HG02588 (cell line): Measurements from ENCODE around the gene SAA1.
"Not testable (repeated sequence)": the region's sequence is repeated elsewhere in the genome, so short reads cannot be mapped to it uniquely, and the experiment has no call there.

ENCODE experiments used
- ATAC-seq: cut with Tn5 transposase; IDR thresholded peaks from one replicate; pipeline ENCODE4 v1.9.1; 2021; ENCODE audit warnings: mild to moderate bottlenecking, moderate library complexity; ENCODE audit not compliant: unreplicated experiment

Gene SAA1

DNA sequence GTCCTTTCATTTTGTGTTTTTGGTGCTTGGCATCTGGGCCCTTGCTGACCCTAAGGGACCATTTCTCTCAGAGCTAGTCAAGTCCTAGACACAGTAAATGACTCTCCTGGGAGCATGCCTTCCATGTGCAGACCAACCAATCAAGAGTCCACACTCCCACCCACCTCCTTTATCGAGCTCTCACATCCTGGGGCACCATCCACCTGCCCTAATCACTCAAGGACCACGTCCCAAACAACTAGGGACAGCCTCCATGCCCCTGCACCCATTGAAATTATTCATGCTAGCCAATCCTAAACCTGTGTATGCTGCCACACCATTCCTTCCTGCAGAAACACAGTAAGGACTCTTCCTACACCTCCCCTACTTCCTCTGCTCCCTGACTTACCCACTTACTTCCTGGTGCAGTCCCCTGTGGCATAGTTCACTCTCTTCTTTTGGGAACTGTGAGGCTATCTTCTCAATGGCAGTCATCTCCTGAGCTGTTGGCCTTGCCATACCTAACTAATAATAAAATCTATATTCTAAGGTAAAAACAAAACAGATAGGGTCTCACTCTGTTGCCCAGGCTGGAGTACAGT, 11.2 kb upstream of the SAA1 start:
- ATAC-seq: no peak

DNA sequence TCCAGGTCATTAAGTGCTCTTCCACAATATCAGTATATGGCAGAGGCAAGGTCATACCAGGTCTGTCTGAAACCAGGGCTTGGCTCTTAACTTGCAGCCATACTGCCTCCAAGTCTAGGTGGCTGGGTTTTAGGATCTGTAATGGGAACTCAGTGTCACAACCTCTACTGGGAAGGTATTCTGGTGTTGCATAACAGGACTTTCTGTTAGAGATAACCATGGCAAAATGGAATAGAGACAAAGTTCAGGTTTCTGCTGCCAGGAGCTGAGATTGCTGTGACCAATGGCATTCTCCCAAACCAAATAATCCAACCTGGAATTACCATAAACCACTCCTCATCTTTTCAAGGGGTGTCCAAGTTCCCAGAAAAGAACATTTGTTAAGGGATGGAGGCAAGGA, 6.8 kb upstream of the SAA1 start:
- no peak for ATAC-seq

DNA sequence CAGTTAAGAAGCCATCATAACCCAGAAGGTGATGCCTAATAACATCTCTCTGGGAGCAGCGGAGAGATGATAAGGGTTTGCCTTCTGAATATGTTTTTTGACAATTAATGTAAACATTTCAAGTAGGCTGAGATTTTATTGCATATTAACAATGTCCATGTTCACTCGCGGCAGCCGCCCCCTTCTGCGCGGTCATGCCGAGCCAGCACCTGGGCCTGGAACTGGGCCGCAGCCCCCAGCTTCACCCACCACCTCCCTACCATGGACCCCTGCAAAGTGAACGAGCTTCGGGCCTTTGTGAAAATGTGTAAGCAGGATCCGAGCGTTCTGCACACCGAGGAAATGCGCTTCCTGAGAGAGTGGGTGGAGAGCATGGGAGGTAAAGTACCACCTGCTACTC, 4.3 kb upstream of the SAA1 start:
- no peak for ATAC-seq

DNA sequence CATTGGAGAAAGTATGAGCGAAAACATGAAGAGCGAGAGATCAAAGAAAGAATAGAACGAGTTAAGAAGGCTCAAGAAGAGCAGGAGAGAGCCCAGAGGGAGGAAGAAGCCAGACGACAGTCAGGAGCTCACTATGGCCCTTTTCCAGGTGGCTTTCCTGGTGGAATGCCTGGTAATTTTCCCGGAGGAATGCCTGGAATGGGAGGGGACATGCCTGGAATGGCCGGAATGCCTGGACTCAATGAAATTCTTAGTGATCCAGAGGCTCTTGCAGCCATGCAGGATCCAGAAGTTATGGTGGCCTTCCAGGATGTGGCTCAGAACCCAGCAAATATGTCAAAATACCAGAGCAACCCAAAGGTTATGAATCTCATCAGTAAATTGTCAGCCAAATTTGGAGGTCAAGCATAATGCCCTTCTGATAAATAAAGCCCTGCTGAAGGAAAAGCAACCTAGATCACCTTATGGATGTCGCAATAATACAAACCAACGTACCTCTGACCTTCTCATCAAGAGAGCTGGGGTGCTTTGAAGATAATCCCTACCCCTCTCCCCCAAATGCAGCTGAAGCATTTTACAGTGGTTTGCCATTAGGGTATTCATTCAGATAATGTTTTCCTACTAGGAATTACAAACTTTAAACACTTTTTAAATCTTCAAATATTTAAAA, 3.2 kb upstream of the SAA1 start:
- ATAC-seq: not testable (repeated sequence)

DNA sequence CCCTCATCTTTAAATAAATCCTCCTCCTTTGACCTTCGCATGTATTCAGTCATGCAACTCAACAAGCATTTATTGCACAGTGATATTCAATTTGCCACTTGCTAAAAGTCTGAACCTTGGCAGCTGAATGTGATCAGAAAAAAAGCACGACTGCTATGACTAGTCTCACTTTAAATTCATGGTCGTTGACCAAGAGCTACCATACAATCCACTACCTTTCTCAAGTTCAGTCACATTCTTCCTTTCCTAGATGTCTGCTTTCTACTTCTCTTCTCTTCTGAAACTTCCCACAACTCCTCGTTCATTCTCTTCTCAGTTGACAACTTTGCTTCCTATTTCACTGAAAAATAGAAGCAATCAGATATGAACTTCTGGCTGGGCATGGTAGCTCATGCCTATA, 2.0 kb upstream of the SAA1 start:
- peak; percentile 28 for ATAC-seq

DNA sequence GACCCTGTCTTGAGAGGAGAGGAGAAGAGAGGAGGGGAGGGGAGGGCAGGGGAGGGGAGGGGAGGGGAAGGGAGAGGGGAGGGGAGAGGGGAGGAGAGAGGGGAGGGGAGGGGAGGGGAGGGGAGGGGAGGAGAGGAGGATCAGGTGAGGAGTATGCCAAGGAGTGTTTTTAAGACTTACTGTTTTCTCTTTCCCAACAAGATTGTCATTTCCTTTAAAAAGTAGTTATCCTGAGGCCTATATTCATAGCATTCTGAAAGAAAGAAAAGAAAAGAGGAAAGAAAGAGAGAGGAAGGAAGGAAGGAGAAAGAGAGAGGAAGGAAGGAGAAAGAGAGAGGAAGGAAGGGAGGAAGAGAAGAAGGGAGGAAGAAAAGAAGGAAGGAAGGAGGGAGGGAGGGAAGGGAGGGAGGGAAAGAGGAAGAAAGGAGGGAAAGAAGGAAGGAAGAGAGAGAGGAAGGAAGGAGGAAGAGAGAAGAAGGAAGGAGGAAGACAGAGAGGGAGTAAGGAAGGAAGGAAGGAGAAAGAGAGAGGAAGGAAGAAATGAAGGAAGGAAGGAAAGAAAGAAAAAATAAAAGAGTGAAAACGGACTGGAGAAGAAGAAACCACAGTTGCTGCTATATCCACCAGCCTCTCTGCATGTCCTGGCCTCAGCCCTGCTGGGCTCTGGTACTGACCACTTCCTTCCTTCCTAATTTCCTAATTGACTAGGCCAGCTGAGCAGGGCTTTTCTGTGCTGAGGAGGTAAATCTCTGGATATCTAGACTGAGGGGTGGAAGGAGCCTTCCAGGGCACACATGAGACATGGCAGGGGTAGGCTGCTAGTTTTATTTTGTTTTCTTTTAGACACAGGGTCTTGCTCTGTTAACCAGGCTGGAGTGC, 1.1 kb upstream of the SAA1 start:
- ATAC-seq: no peak

DNA sequence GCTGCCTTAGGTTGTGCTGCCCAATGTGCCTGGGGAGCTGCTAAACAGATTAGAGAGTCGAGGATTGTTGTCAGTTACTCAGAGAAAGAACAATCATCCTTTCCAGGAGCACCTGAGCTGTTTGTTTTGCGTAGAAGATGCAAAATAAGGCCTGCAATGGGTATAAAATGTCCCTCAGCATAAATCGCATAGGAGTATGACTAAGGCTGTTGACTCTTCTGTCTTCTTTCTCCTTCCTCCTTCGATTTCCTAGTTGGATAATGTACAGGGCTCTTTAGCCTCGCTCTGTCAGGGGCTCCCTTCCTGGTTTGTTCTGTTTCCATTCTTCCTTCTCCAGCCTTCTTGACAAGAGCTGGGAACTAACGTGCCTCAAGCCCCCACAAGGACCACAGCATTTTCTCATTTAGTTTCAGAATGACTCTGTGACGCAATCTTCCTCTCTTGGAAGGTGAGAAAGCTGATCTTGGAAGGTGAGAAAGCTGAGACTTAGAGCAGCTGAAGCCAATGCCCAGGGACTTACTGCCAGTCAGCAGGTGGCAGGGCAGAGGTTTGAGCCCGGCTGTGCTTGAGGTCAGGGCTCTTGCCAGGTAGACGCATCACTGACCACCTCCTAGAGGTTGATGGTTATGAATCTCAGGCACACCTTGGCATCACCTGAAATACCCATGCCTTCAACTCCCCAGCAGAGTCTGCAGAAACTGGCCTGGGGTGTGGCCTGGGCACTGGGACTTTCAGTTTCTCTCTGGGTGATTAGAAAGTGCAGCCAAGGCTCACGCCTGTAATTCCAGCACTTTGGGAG, 1.5 kb downstream of the SAA1 start:
- peak; percentile 59 for ATAC-seq

DNA sequence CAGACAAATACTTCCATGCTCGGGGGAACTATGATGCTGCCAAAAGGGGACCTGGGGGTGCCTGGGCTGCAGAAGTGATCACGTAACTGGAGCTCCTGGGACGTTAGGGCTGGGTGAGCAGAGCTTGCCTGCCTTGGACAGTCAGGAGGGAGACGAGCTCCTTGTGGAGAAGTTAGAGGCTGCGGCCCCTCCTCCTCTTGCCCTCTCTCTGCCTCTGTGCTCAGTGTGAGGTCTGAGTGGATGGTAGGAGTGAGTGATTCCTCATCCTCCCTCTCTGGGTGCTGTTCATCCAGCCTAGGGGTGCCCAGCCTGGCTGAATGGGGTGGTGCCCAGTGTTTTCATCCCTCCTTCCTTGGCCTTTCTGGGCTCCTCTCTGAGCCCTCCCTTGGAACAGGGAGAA, 3.2 kb downstream of the SAA1 start:
- not testable (repeated sequence) for ATAC-seq

DNA sequence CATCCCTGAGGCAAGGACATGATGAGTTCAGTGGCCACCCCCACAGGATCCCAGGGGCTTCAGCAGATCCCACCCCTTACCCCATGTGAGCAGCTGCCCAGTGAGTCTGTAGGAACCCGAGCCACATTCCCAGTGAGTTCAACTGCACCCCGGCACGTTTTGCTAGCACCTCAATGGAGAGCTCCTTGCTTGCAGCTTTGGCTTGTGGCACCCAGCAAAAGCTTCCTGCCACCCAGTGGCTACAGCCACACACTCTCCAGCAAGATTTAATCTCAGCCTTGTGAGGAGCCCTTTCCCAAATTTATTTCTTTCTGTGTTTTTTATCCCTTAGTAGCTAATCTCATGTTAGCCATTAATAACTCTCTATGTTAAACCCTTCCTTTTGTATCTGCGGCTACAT, 4.0 kb downstream of the SAA1 start:
- no peak for ATAC-seq

DNA sequence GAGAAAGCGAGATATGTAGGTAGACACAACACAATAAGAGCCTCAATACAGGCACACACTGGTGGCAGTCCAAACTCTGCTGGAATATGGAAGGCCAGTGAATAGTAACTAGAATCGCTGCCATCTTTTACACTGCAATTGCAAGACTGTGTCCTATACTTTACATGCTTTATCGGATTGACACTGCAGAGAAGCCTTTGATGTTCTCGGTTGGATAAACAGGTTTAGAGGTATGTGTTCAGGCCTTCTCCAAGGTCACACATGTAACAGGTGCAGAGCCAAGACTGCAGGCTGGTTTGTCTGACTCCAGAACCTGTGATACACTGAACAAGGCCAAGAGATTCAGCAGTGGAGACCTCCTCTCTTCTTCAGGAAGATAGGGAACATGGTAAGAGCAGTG, 5.1 kb downstream of the SAA1 start:
- ATAC-seq: no peak

DNA sequence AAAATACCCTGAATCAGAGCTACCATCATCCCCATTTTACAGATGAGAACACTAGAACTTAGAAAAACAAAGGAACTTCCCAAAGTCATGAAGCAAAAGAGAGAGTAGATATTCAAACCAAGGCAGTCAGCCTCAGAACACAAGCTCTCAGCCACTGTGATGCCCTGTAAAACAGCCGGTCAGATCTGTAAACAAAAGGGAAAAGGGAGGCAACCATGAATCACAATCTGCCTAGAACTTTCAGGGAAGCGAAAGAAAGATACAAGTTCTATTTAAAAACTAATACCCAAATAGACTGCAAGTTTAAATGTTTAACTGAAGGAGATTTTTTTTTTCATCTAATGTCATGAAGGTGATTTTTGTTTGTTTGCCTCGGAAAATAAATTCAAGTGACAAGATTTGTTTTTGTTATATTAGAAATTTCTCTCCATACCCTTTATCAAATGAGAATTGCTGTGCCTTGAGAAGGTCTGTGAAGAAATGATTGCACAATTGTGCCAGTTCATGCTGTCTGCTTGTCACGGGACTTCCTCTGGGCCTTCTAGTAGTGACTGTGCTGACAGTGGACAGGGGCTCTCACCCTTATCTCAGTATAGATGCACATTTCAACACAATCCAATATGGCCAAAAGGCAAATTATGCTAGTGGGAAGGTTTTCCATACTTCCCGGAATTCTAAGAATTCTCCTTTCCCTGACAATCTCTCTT, 11.7 kb downstream of the SAA1 start:
- no peak for ATAC-seq

DNA sequence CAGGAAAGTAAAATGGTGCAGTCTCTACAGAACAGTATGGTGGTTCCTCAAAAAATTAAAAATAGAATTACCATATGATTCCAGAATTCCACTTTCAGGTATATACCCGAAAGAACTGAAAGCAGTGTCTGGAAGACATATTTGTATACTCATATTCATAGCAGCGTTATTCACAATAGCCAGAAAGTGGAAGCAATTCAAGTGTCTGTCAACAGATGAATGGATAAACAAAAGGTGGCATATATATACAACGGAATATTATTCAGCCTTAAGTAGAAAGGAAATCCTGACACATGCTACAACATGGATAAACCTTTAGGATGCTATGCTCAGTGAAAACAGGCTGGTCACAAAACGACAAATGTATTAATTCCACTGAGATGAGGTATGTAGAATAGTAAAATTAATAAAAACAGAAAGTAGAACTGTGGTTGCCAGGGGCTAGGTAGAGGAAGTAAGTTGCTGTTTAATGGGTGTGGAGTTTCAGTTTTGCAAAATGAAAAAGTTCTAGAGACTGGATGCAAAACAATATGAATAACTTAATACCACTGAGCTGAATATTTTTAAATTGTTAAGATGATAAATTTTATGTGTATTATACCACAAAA, 14.5 kb downstream of the SAA1 start:
- ATAC-seq: peak; percentile 88

DNA sequence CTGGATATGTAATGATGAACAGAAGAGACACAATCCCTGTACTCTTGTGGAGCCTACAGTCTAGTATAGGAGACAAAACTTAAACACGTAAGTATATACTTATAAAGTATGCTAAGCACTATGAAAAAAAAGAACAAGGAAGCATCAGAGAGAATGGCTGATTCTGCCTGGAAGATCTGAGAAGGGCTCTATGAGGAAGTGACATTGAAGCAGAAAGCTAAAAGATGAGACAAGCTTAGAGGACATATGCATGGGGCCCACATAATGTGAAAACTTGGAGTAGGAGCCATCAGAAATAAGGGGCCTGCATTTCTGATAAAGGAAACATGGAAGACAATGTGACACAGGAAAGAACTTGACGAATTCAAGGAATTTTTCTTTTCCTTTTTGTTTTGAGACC, 16.6 kb downstream of the SAA1 start:
- ATAC-seq: no peak

DNA sequence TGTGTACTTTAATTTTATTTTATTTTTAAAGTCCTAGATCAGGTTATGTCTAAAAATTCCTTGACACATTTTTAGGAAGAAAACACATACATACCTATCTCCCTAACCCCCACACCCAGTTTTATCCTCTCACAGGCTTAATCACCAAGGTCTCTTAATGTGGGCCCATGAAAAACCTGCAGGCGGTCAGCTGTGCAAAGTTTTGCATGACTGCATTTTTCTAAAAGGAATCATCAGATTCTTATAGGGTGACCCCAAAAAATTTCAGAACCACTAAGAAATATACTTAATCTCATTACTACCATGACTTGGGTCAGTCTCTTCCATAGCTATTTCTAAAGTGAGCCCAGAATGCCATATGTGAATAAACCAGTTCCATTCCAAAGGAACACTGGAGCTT, 19.8 kb downstream of the SAA1 start:
- no peak for ATAC-seq

DNA sequence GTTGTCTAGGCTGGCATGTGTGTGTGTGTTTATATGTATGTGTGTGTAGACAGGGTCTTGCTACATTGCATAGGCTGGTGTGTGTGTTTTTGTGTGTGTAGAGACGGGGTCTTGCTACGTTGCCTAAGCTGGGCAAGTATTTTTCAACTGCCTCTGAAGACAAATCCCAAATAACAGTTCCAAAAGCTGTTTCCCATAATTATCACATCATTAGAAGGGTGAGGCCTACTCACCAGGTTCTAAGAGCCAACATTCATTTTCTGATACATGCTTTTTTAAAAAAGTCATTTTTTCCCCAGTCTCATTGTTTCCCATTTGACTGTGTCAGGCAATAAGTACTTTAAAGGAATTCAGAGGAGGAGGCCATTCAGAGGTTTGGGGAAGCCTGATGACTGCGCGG, 22.8 kb downstream of the SAA1 start:
- no peak for ATAC-seq

DNA sequence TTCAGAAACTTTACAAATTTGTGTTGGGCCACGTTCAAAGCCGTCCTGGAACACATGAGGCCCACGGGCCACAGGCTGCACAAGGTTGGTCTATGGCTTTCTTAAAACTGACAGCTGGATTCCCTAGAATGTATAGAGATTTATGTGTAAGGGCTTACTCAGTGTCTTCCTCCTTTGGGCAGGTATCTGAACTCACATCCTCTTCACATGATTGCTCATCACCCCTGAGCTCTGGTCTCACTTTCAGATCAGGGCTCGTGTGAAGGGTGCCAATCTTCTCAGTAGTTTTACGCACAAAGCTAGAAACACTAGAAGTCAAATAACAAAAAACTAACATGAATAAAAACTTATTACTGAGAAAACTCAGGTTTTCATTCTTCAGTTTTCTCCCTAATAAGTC, 28.8 kb downstream of the SAA1 start:
- ATAC-seq: no peak

DNA sequence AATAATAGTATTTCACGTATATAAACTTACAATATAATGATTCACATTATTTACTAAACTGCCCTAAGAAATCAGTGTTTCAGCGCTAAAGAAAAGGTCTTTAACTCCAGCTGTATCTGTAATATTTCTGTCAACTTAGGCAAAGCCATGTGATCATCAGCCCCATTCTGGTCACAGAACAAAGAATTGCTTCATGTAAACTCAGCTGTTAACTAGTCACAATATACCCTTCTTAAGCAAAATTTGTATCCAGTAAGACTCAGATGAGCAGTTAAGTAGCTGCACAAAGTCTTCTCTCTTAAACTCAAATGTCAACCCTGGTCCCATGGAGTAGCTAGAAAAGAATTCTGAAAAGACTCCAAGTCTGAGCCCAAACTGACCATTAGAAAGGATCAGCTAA, 29.3 kb downstream of the SAA1 start:
- ATAC-seq: no peak

DNA sequence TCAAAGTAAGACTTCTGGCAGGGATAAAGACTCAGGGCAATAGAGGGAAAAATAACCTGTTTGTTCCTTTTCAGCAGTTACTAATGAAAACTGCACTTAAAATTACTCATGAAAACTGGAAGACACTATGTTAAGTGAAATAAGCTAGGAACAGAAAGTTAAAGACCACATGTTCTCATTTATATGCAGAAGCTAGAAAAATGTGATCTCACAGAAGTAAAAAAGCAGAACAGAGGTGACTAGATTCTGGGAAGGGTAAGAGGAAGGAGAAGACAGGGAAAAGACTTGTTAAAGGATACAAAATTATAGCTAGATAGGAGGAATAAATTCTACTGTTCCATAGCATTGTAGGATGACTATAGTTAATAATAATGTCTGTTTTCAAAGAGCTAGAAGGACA, 33.7 kb downstream of the SAA1 start:
- ATAC-seq: no peak

DNA sequence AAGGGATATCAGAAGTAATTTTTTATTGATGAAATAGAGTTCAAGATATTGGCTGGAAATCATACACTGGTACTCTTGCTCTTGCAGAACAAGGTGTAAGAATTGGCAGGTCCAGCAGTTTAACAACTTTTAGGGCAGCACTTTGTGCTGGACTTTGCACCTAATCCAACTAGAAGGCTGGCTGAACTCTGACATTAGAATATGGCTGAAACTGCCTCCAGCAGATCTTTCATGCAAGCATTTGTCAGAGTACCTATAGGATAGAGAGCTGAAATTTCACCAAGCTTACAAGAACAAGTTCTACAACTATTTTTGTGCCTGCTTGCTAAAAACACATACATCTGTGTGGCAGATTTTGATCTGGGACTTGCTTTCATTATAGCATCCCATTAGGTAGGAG, 38.7 kb downstream of the SAA1 start:
- ATAC-seq: no peak

DNA sequence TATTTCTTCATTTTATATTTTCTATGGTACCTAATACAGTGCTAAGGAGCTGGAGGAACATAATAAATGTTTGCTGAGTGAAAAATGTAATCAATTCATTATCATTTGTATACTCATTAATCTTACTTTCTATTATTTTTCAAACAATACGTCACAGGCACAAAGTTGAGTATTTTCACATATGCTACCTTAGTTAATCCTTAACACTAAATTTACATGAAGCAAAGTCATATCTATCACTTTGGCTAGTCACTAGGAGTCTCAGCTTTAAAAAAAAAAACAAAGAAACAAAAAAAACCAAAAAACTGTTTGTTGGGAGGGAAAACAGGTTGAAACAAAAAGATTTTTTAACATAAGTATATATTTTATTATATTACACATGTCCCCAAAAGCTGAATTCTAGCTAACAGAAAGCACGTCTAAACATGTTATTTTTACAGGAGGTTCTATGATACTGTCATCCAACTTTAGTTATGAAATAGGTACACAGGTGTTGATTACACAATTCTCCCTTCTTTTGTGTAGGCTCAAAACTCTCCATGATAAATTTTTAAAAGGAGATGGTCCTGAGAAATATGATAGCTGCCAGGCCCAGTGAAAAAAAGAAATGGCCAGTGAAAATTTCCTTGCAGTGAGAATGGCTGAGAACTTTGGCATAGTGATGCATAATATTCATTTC, 41.5 kb downstream of the SAA1 start:
- no peak for ATAC-seq
